Upper lobe of left lung (tissue), 4 donors: ENCODE measurements around the gene CLMP.

Experiments
- CTCF ChIP-seq, 6 experiments: fragments of 450-650 bp in 4 of 6; fragments of 200-600 bp in 2 of 6; sonication (generic) in 2 of 6; IDR thresholded peaks; one replicate each; pipeline ENCODE4 v1.5.1; 2016 to 2019; ENCODE audit warnings: antibody characterized with exemption in 6 of 6
- EP300 ChIP-seq, 4 donors: sonication (generic); formaldehyde crosslinking; IDR thresholded peaks; one replicate each; pipeline ENCODE4 v1.5.1; 2017; ENCODE audit warnings: antibody characterized with exemption in 4 of 4, control low read depth in 2 of 4
- POLR2A ChIP-seq, 4 donors: fragments of 450-650 bp; IDR thresholded peaks; one replicate each; pipeline ENCODE4 v1.5.1; 2016 to 2017; ENCODE audit warnings: antibody characterized with exemption in 4 of 4, mild to moderate bottlenecking in 2 of 4
- POLR2AphosphoS5 ChIP-seq, 2 donors: sonication (generic); formaldehyde crosslinking; IDR thresholded peaks; one replicate each; pipeline ENCODE4 v1.5.1; 2017; ENCODE audit warnings: antibody characterized with exemption in 2 of 2

GRCh38 chr11:123145220-123145619 is 49.8 kb downstream of the CLMP start:
- no peak for TF ChIP-seq POLR2A (IDR thresholded peaks at IDR 0.05)
- TF ChIP-seq CTCF (IDR thresholded peaks at IDR 0.05), result no peak
- no peak for TF ChIP-seq POLR2AphosphoS5 (IDR thresholded peaks at IDR 0.05)
- peak in 1 of 4 donors; percentile 39 for TF ChIP-seq EP300 (IDR thresholded peaks at IDR 0.05)
